GM18517 (cell line): Measurements from ENCODE around the gene MCM10.
"Not testable (repeated sequence)": the region's sequence is repeated elsewhere in the genome, so short reads cannot be mapped to it uniquely, and the experiment has no call there.

Experiments
- ATAC-seq: cut with Tn5 transposase; IDR thresholded peaks from one replicate; pipeline ENCODE4 v1.9.1; 2021; ENCODE audit warnings: mild to moderate bottlenecking, moderate library complexity; ENCODE audit not compliant: unreplicated experiment

Gene MCM10

GRCh38 chr10:13219685-13220670 is 58.6 kb downstream of the MCM10 start:
- ATAC-seq = no peak

GRCh38 chr10:13221572-13221971 is 60.2 kb downstream of the MCM10 start:
- no peak for ATAC-seq

- ATAC-seq = no peak
These were observed 60.8 kb downstream of the MCM10 start for GRCh38 chr10:13222151-13222550.

GRCh38 chr10:13222566-13222965 is 61.2 kb downstream of the MCM10 start:
- ATAC-seq = no peak

GRCh38 chr10:13223241-13223640 is 61.9 kb downstream of the MCM10 start:
- no peak for ATAC-seq

GRCh38 chr10:13224210-13224995 is 63.0 kb downstream of the MCM10 start:
- ATAC-seq = no peak

GRCh38 chr10:13225601-13226000 is 64.2 kb downstream of the MCM10 start:
- no peak for ATAC-seq

- no peak for ATAC-seq
These were observed 65.7 kb downstream of the MCM10 start for GRCh38 chr10:13227031-13227430.

GRCh38 chr10:13231190-13231589 is 69.8 kb downstream of the MCM10 start:
- ATAC-seq = no peak

GRCh38 chr10:13231808-13232207 is 70.5 kb downstream of the MCM10 start:
- no peak for ATAC-seq

GRCh38 chr10:13233358-13233757 is 72.0 kb downstream of the MCM10 start:
- no peak for ATAC-seq

- no peak for ATAC-seq
These were observed 72.8 kb downstream of the MCM10 start, which contains the start of gene UCMA for GRCh38 chr10:13234172-13234571. UCMA (minus strand) TSS chr10:13234374; CDS start chr10:13234258, 116 bp downstream.

GRCh38 chr10:13234736-13235135 is 73.4 kb downstream of the MCM10 start:
- not testable (repeated sequence) for ATAC-seq

GRCh38 chr10:13236638-13237037 is 75.3 kb downstream of the MCM10 start:
- no peak for ATAC-seq

- no peak for ATAC-seq
These were observed 77.1 kb downstream of the MCM10 start for GRCh38 chr10:13238271-13239077.

GRCh38 chr10:13239923-13240322 is 78.6 kb downstream of the MCM10 start:
- ATAC-seq = no peak

- ATAC-seq = no peak
These were observed 80.3 kb downstream of the MCM10 start for GRCh38 chr10:13241613-13242012.

GRCh38 chr10:13242260-13242659 is 80.9 kb downstream of the MCM10 start:
- ATAC-seq = not testable (repeated sequence)

GRCh38 chr10:13247246-13247645 is 85.9 kb downstream of the MCM10 start:
- ATAC-seq = no peak

- no peak for ATAC-seq
These were observed 86.4 kb downstream of the MCM10 start for GRCh38 chr10:13247784-13248183.

- ATAC-seq = no peak
These were observed 92.4 kb downstream of the MCM10 start for GRCh38 chr10:13253726-13254125.
